IMR-90 (cell line): ENCODE measurements around the gene MFRP. TPM values are rescaled to one million over a fixed set of nuclear protein-coding genes. Genes with fewer than 3 reads are reported as not detected.

Experiments used
- ATAC-seq: fragments of 200-7000 bp; cut with Tn5 transposase; 2 replicates; pipeline ENCODE4 v1.9.1; 2020; ENCODE audit warnings: low read depth, mild to moderate bottlenecking, moderate library complexity
- BruUV-seq: library from RNA; stranded (reverse); fragments of 400-500 nt; replicated peaks from 2 replicates; lab custom pipeline; 2021; lab: Mats Ljungman, UMichigan
- CTCF ChIA-PET: fragments of 300-600 bp; formaldehyde crosslinking; extraction: SDS; loops from one replicate; lab custom pipeline; 2021; ENCODE audit warnings: antibody characterized with exemption; lab: Yijun Ruan, JAX
- POLR2A ChIA-PET: fragments of 300-600 bp; sonication (Branson Sonifier 250); formaldehyde crosslinking; loops from one replicate; lab custom pipeline; 2022; ENCODE audit warnings: antibody characterized with exemption; ENCODE audit not compliant: unreplicated experiment; lab: Charles Lee
- DNase-seq: peaks from one replicate; pipeline ENCODE4 v3.0.0; 2013
- H2AFZ ChIP-seq: replicated peaks from 2 replicates; pipeline ENCODE3; 2013; ENCODE audit warnings: low read length, mild to moderate bottlenecking; ENCODE audit not compliant: poor library complexity
- H2AK5ac ChIP-seq: 2 replicates; pipeline ENCODE4 v1.6.1; 2013; ENCODE audit warnings: low read depth, low read length, inconsistent platforms
- H2AK9ac ChIP-seq: replicated peaks from 2 replicates; pipeline ENCODE3; 2013; ENCODE audit warnings: mild to moderate bottlenecking, low read depth, low read length, moderate library complexity; ENCODE audit not compliant: poor library complexity
- H2BK120ac ChIP-seq: 2 replicates; pipeline ENCODE4 v1.6.1; 2013; ENCODE audit warnings: low read depth, low read length, inconsistent platforms
- H2BK15ac ChIP-seq: 3 replicates; pipeline ENCODE4 v1.6.1; 2013; ENCODE audit warnings: low read depth, low read length, inconsistent platforms
- H2BK20ac ChIP-seq: 2 replicates; pipeline ENCODE4 v1.6.1; 2013; ENCODE audit warnings: low read depth, mild to moderate bottlenecking, inconsistent platforms, low read length, moderate library complexity
- H2BK5ac ChIP-seq: 2 replicates; pipeline ENCODE4 v1.6.1; 2013; ENCODE audit warnings: mild to moderate bottlenecking, low read depth, low read length, inconsistent platforms; ENCODE audit not compliant: poor library complexity, severe bottlenecking
- H3K14ac ChIP-seq: replicated peaks from 2 replicates; pipeline ENCODE4 v1.6.1; 2013; ENCODE audit warnings: low read depth, low read length, inconsistent platforms
- H3K18ac ChIP-seq: 2 replicates; pipeline ENCODE4 v1.6.1; 2013; ENCODE audit warnings: low read depth, low read length, control low read depth
- H3K23ac ChIP-seq: 2 replicates; pipeline ENCODE4 v1.6.1; 2013; ENCODE audit warnings: low read depth, low read length, inconsistent platforms
- H3K27ac ChIP-seq: 2 replicates; pipeline ENCODE4 v1.5.1; 2013; ENCODE audit warnings: mild to moderate bottlenecking, control low read depth, low read length; ENCODE audit not compliant: insufficient read depth
- H3K27me3 ChIP-seq: 2 replicates; pipeline ENCODE4 v1.6.1; 2013; ENCODE audit warnings: low read length; ENCODE audit not compliant: control insufficient read depth, insufficient read depth
- H3K36me3 ChIP-seq: 2 replicates; pipeline ENCODE4 v1.6.1; 2013; ENCODE audit warnings: low read length, mixed read lengths; ENCODE audit not compliant: control insufficient read depth, insufficient read depth
- H3K4ac ChIP-seq: 2 replicates; pipeline ENCODE4 v1.6.1; 2013; ENCODE audit warnings: low read depth, low read length, inconsistent platforms
- H3K4me1 ChIP-seq: 2 replicates; pipeline ENCODE4 v1.6.1; 2013; ENCODE audit warnings: low read length, mixed read lengths; ENCODE audit not compliant: control insufficient read depth, insufficient read depth
- H3K4me2 ChIP-seq: 2 replicates; pipeline ENCODE4 v1.6.1; 2013; ENCODE audit warnings: low read depth, mild to moderate bottlenecking, control low read depth, low read length, moderate library complexity
- H3K4me3 ChIP-seq: 2 replicates; pipeline ENCODE4 v1.5.1; 2013; ENCODE audit warnings: low read depth, mild to moderate bottlenecking, control low read depth, low read length, moderate library complexity; ENCODE audit not compliant: insufficient read depth
- H3K56ac ChIP-seq: 2 replicates; pipeline ENCODE4 v1.6.1; 2013; ENCODE audit warnings: low read length, inconsistent platforms; ENCODE audit not compliant: insufficient read depth; ENCODE audit errors: extremely low read depth
- H3K79me1 ChIP-seq, 2 experiments: 2 replicates each; pipeline ENCODE4 v1.6.1; 2013; ENCODE audit warnings: low read length in 2 of 2, inconsistent platforms in 1 of 2, low read depth in 1 of 2
- H3K9ac ChIP-seq: 2 replicates; pipeline ENCODE4 v1.6.1; 2013; ENCODE audit warnings: low read depth, low read length, control low read depth
- H3K9me1 ChIP-seq: 2 replicates; pipeline ENCODE4 v1.6.1; 2013; ENCODE audit warnings: low read length, inconsistent platforms; ENCODE audit not compliant: insufficient read depth
- H3K9me3 ChIP-seq: 2 replicates; pipeline ENCODE4 v1.6.1; 2013; ENCODE audit warnings: low read length; ENCODE audit not compliant: control insufficient read depth, insufficient read depth
- H4K20me1 ChIP-seq: 2 replicates; pipeline ENCODE4 v1.6.1; 2013; ENCODE audit warnings: low read length, inconsistent platforms; ENCODE audit not compliant: insufficient read depth
- H4K5ac ChIP-seq: 2 replicates; pipeline ENCODE4 v1.6.1; 2013; ENCODE audit warnings: mild to moderate bottlenecking, low read depth, low read length, control low read depth
- H4K8ac ChIP-seq, 2 experiments: 2 replicates each; pipeline ENCODE4 v1.6.1; 2013; ENCODE audit warnings: low read depth in 2 of 2, low read length in 2 of 2, control low read depth in 1 of 2, inconsistent platforms in 1 of 2
- H4K91ac ChIP-seq: 2 replicates; pipeline ENCODE4 v1.6.1; 2013; ENCODE audit warnings: low read depth, low read length, inconsistent platforms; ENCODE audit not compliant: insufficient read depth
- CEBPB ChIP-seq: IDR thresholded peaks from 2 replicates; pipeline ENCODE4 v1.6.1; 2012; ENCODE audit warnings: low read depth, low read length, improper control_type of control experiment
- MAZ ChIP-seq: IDR thresholded peaks from 2 replicates; pipeline ENCODE4 v1.6.1; 2012; ENCODE audit warnings: low read depth, mild to moderate bottlenecking, low read length, improper control_type of control experiment, moderate library complexity, borderline replicate concordance
- MXI1 ChIP-seq: IDR thresholded peaks from 2 replicates; pipeline ENCODE4 v1.6.1; 2012; ENCODE audit warnings: low read depth, mild to moderate bottlenecking, low read length, moderate library complexity, borderline replicate concordance
- NFE2L2 ChIP-seq: fragments of 150-350 bp; IDR thresholded peaks from 2 replicates; pipeline ENCODE4 v1.6.1; 2016; ENCODE audit warnings: low read depth, mild to moderate bottlenecking, low read length
- POLR2A ChIP-seq: IDR thresholded peaks from 2 replicates; pipeline ENCODE4 v1.6.1; 2012; ENCODE audit warnings: mild to moderate bottlenecking, low read depth, low read length
- RAD21 ChIP-seq: IDR thresholded peaks from 2 replicates; pipeline ENCODE4 v1.6.1; 2012; ENCODE audit warnings: low read length, improper control_type of control experiment
- RFX5 ChIP-seq: IDR thresholded peaks from 2 replicates; pipeline ENCODE4 v1.8.0; 2012; ENCODE audit warnings: low read depth, mild to moderate bottlenecking, low read length, moderate library complexity
- SMC3 ChIP-seq: fragments of 150-350 bp; IDR thresholded peaks from 2 replicates; pipeline ENCODE4 v1.6.1; 2016; ENCODE audit warnings: low read depth, mild to moderate bottlenecking, antibody characterized with exemption, low read length, moderate library complexity
- WGBS, 2 experiments: methylation state at CpG; one replicate each; pipeline versions ENCODE4 v1.1.5 to v1.1.7; 2013; ENCODE audit warnings: missing lambda C conversion rate in 2 of 2; ENCODE audit not compliant: insufficient read length in 1 of 2; ENCODE audit errors: extremely low coverage in 2 of 2; 5-methylcytosine and 5-hydroxymethylcytosine counted together
- dilution Hi-C: fragments of 300-500 bp; cut with HindIII; formaldehyde crosslinking; loops from one replicate; pipeline ENCODE4 v1.14.3; 2018; ENCODE audit warnings: low sequenced_read_pairs; ENCODE audit not compliant: unreplicated experiment
- in situ Hi-C: fragments of 300-500 bp; cut with MboI; formaldehyde crosslinking; loops from 3 replicates; pipeline ENCODE4 v1.14.3; 2019; ENCODE audit warnings: low sequenced_read_pairs, inconsistent platforms, mixed read lengths
- intact Hi-C: fragments of 100-400 bp; cut with micrococcal nuclease; formaldehyde crosslinking; loops from 2 replicates; pipeline ENCODE4 v1.10.0; 2022
- polyA plus RNA-seq, 3 experiments: library from polyadenylated mRNA; depleted of rRNA; stranded (reverse); fragments of >200 nt; gene quantifications; 2 replicates each; pipeline ENCODE4 v1.2.3, GENCODE V29; 2012; ENCODE audit warnings: low replicate concordance in 1 of 3
- total RNA-seq: library from RNA; depleted of rRNA; stranded (reverse); fragments of >200 nt; gene quantifications from 2 replicates; pipeline ENCODE4 v1.2.3, GENCODE V29; 2012
- TF ChIP-seq, protein P1 (sequence below): conservative IDR thresholded peaks from 2 replicates; pipeline ENCODE4 v1.5.1; 2012; ENCODE audit warnings: mild to moderate bottlenecking, low read depth, low read length, improper control_type of control experiment

The MFRP gene
- total and polyA plus RNA-seq, 2 of the 4 experiments (the other 2 are of a cell fraction): not detected

- Histone ChIP-seq H3K9me1 (peaks cover 10% of the 10 kb centered on the region), H3K14ac (peak overlapping the region; percentile 74), H2AK9ac (peak overlapping the region; percentile 84), H3K9ac (peak overlapping the region; percentile 54), H2BK5ac (peak overlapping the region; percentile 44), H3K56ac (no peak overlapping the region; the same call in 1 of the 2 replicates), H3K23ac (peak overlapping the region; percentile 93), H4K20me1 (peaks cover 5% of the 10 kb centered on the region; the same call in 1 of the 2 replicates), H2AK5ac (peak overlapping the region; percentile 72), H3K4me3 (peak overlapping the region; percentile 49), H3K9me3 (no peaks in the 10 kb centered on the region), H3K4ac (peak overlapping the region; percentile 84), H4K5ac (peak overlapping the region; percentile 42), H3K36me3 (peaks cover 2% of the 10 kb centered on the region; the same call in 1 of the 2 replicates), H4K8ac (peak overlapping the region; percentile 17 to 78; a peak in 3 of 4 replicates), H2BK20ac (peak overlapping the region; percentile 65), H4K91ac (peak overlapping the region; percentile 95), H3K18ac (no peak overlapping the region; the same call in 1 of the 2 replicates), H3K27ac (peak overlapping the region; percentile 74), H2AFZ (peak overlapping the region; percentile 92), H3K4me2 (peak overlapping the region; percentile 56), H2BK15ac (peak overlapping the region; percentile 59; the same call in 1 of the 3 replicates), H3K27me3 (peaks cover under 1% of the 10 kb centered on the region; the same call in 1 of the 2 replicates), H3K4me1 (peaks cover 26% of the 10 kb centered on the region), H3K79me1 (peaks cover 16 to 39% of the 10 kb centered on the region in 2 experiments; a peak in 3 of 4 replicates), H2BK120ac (peak overlapping the region; percentile 81)
- no TSS peak for BruUV-seq
- dilution Hi-C loops (no loop called here), intact Hi-C loops (loop anchor here (2.0 to 5.0 kb wide), 2 partner anchors 19 to 192 kb away; partner anchors contain the start of gene ABCG4), in situ Hi-C loops (no loop called here)
- 2% methylated on average over 37 of the region's 86 CpGs; no CpG with 5 or more reads in 1 of the 2 experiments for WGBS, 2 experiments
- POLR2A ChIA-PET: no interaction called here
- CTCF ChIA-PET: interaction anchor here (0.5 to 2.4 kb wide), 12 partner anchors 14 to 880 kb away, joined by 3 to 16 read pairs (median 3); partner anchors contain the start of gene USP2
- DNase-seq (no peak), ATAC-seq (peak; percentile 43)
- TF ChIP-seq RAD21 (peak; percentile 57), RFX5 (no peak), SMC3 (peak; percentile 49), NFE2L2 (no peak), MAZ (peak; percentile 80; the same call in 1 of the 2 replicates), POLR2A (no peak), MXI1 (no peak), CEBPB (no peak)
- TF ChIP-seq, protein P1, sequence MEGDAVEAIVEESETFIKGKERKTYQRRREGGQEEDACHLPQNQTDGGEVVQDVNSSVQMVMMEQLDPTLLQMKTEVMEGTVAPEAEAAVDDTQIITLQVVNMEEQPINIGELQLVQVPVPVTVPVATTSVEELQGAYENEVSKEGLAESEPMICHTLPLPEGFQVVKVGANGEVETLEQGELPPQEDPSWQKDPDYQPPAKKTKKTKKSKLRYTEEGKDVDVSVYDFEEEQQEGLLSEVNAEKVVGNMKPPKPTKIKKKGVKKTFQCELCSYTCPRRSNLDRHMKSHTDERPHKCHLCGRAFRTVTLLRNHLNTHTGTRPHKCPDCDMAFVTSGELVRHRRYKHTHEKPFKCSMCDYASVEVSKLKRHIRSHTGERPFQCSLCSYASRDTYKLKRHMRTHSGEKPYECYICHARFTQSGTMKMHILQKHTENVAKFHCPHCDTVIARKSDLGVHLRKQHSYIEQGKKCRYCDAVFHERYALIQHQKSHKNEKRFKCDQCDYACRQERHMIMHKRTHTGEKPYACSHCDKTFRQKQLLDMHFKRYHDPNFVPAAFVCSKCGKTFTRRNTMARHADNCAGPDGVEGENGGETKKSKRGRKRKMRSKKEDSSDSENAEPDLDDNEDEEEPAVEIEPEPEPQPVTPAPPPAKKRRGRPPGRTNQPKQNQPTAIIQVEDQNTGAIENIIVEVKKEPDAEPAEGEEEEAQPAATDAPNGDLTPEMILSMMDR: peak; percentile 83
These were observed 6.7 kb downstream of the MFRP start for GRCh38 chr11:119339589-119340334.
